SK-N-SH treated with all-trans-retinoic acid at 6 μM for 48 hours (cell line): ENCODE data around the gene LPIN1.

Experiments used
- ARNTL ChIP-seq: fragments of 450-650 bp; formaldehyde crosslinking; IDR thresholded peaks from 2 replicates; pipeline ENCODE4 v1.5.0; 2020; ENCODE audit warnings: low read depth, mild to moderate bottlenecking, moderate library complexity, borderline replicate concordance
- TOX ChIP-seq: fragments of 250-450 bp; sonication (Bioruptor Pico); IDR thresholded peaks from 2 replicates; pipeline ENCODE4 v1.8.0; 2021; ENCODE audit warnings: mild to moderate bottlenecking, moderate library complexity, borderline replicate concordance
- ZFP3 ChIP-seq: fragments of 250-450 bp; sonication (Bioruptor Pico); IDR thresholded peaks from 2 replicates; pipeline ENCODE4 v1.5.0; 2020; ENCODE audit warnings: mild to moderate bottlenecking, moderate library complexity
- ZNF70 ChIP-seq: fragments of 450-650 bp; formaldehyde crosslinking; IDR thresholded peaks from 2 replicates; pipeline ENCODE4 v1.5.0; 2020; ENCODE audit warnings: mild to moderate bottlenecking, moderate library complexity
- TF ChIP-seq, protein P1 (sequence below): fragments of 250-450 bp; sonication (Bioruptor Pico); IDR thresholded peaks from 2 replicates; pipeline ENCODE4 v1.8.0; 2020; ENCODE audit warnings: mild to moderate bottlenecking, moderate library complexity, borderline replicate concordance

DNA sequence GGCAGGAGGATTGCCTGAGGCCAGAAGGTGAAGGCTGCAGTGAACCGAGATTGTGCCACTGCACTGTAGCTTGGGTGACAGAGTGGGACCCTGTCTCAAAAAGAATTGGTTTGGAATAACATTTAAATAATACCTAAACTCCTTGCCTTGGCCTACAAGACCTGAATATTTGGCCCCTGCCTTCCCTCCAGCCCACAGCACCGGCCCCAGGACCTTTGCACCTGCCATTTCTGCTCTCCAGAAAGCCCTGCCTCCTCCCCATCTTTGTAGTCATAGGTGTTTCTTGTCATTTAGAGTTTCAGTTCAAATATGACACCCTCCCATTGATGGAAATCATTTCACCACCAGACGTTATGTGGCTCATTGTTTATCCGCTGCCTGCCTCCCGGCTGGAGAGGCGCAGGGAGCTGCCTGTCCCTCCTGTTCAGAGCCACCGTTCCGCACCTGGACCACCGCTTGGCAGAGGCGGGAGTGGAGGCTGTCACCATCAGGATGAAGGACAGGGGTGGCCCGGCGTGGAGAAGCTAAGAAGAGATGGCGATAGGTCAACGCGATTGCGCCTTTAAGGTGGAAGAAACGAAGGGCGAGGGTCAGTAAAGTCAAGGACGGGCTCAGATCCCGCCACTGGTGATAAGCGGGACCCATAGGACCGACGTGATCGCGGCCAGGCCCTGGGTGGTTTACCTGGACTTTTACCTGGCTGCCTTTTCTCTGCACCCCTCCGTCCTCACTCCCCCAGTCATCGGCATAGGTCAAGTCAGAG is 638 bp upstream of the LPIN1 start:
- no peak for TF ChIP-seq ZFP3 (CRISPR knock-in tag)
- no peak for TF ChIP-seq ARNTL (CRISPR knock-in tag)
- TF ChIP-seq, protein P1, sequence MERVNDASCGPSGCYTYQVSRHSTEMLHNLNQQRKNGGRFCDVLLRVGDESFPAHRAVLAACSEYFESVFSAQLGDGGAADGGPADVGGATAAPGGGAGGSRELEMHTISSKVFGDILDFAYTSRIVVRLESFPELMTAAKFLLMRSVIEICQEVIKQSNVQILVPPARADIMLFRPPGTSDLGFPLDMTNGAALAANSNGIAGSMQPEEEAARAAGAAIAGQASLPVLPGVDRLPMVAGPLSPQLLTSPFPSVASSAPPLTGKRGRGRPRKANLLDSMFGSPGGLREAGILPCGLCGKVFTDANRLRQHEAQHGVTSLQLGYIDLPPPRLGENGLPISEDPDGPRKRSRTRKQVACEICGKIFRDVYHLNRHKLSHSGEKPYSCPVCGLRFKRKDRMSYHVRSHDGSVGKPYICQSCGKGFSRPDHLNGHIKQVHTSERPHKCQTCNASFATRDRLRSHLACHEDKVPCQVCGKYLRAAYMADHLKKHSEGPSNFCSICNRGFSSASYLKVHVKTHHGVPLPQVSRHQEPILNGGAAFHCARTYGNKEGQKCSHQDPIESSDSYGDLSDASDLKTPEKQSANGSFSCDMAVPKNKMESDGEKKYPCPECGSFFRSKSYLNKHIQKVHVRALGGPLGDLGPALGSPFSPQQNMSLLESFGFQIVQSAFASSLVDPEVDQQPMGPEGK (CRISPR knock-in tag), result no peak
- no peak for TF ChIP-seq ZNF70 (CRISPR knock-in tag)
- TF ChIP-seq TOX (CRISPR knock-in tag), result no peak
